Measurements from ENCODE around the gene SLC4A2.

DNA sequence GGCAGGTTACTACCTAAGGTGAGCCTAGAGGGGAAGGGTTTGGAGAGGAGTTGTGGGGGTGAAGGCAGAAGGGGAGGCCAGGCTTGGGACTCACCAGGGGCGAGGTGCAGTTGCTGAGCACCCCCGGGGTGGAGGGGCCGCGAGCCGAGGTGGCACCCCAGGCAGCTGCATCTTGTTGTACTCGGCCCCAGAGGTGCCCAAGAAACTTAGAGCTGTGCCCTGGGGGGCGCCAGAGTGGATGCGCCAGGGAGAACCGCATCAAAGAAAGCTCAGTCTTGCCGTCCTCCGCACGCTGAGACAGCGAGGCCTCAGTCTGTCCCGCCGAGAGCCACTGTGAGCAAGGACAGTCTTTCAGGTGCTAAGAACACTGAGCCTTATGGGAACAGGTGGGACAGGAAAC is 42.4 kb upstream of the SLC4A2 start:
- TF ChIP-seq ZNF274 (IDR thresholded peaks at IDR 0.05; ENCODE audit: low read depth, low read length) (no peak), SUZ12 (IDR thresholded peaks at IDR 0.05; ENCODE audit: extremely low read depth, insufficient read depth, insufficient read length) (no peak)

Data from NT2/D1 (cell line).